ENCODE results near the gene UNC119. TPM values are rescaled to one million over a fixed set of nuclear protein-coding genes. Genes with fewer than 3 reads are reported as not detected.

Gene UNC119
- total RNA-seq, 1 donor from 2014 or later: 27.7 TPM

- Histone ChIP-seq H4K20me1 (ENCODE audit: insufficient read depth, low read length) (no peaks in the 10 kb centered on the region), H3K36me3 (ENCODE audit: insufficient read depth, low read length) (no peaks in the 10 kb centered on the region), H3K27me3 (ENCODE audit: insufficient read depth, low read length) (peaks cover 2% of the 10 kb centered on the region), H2AFZ (ENCODE audit: low read depth, low read length) (no peak overlapping the region), H3K4me1 (ENCODE audit: insufficient read depth, low read length) (peaks cover 4% of the 10 kb centered on the region), H3K79me2 (ENCODE audit: insufficient read depth, low read length) (no peaks in the 10 kb centered on the region), H3K9ac (ENCODE audit: low read length) (no peak overlapping the region), H3K27ac (ENCODE audit: low read depth, low read length) (no peak overlapping the region), H3K9me3 (ENCODE audit: insufficient read depth, low read depth, low read length) (no peaks in the 10 kb centered on the region), H3K4me2 (ENCODE audit: low read length) (no peak overlapping the region), H3K4me3 (ENCODE audit: insufficient read depth, low read depth, low read length) (no peak overlapping the region)
- Mint-ChIP-seq H3K9me3 (ENCODE audit: unreplicated experiment) (no peaks in the 10 kb centered on the region), H3K27ac (ENCODE audit: unreplicated experiment) (no peak overlapping the region), H3K27me3 (ENCODE audit: low read depth, unreplicated experiment) (peaks cover 47% of the 10 kb centered on the region), H3K4me1 (ENCODE audit: low read depth, unreplicated experiment) (no peaks in the 10 kb centered on the region), H3K36me3 (ENCODE audit: low read depth, unreplicated experiment) (peaks cover 3% of the 10 kb centered on the region), H3K4me3 (ENCODE audit: unreplicated experiment) (no peak overlapping the region)
- no peak for FAIRE-seq
- DNase-seq (ENCODE audit: low read depth): no peak
- no peak for TF ChIP-seq EZH2 (IDR thresholded peaks at IDR 0.05; ENCODE audit: insufficient read depth, low read length)
- TF ChIP-seq, protein P1, sequence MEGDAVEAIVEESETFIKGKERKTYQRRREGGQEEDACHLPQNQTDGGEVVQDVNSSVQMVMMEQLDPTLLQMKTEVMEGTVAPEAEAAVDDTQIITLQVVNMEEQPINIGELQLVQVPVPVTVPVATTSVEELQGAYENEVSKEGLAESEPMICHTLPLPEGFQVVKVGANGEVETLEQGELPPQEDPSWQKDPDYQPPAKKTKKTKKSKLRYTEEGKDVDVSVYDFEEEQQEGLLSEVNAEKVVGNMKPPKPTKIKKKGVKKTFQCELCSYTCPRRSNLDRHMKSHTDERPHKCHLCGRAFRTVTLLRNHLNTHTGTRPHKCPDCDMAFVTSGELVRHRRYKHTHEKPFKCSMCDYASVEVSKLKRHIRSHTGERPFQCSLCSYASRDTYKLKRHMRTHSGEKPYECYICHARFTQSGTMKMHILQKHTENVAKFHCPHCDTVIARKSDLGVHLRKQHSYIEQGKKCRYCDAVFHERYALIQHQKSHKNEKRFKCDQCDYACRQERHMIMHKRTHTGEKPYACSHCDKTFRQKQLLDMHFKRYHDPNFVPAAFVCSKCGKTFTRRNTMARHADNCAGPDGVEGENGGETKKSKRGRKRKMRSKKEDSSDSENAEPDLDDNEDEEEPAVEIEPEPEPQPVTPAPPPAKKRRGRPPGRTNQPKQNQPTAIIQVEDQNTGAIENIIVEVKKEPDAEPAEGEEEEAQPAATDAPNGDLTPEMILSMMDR (IDR thresholded peaks at IDR 0.05; ENCODE audit: insufficient read depth, low read depth, low read length): no peak
Measured at GRCh38 chr17:28537219-28537610, 15.2 kb downstream of the UNC119 start.

DNA sequence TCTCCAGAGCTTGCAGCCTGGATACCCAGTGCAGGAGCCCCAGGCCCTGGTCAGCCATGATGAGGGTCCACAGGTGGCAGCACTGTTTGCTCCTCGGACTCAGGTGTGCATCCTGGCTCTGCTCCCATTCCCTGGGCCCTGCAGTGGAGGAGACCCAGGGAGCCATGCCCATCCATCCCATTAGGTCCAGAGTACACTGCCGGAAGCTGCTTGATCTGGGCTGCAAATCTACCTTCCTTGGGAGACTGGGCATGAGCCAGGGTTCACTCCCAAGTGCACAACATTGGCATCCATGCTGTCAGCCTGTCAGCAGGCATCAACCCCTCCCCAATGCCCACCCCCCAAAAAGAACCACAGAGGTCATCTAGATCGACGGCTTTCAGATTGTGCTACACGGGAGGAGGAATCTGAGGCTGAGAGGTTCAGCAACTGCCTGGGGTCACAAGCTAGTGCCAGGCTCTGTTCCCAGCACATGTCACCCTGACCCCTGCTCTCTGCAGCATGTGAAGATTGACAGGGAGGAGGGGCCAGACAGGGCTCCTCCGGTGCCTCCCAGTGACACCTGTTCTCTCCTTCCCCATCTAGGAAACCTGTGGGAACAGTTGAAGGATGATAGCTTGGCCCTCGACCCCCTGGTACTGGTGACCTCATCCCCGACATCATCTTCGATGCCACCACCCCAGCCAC lies 15.7 kb downstream of the UNC119 start:
- TF ChIP-seq, protein P1 (IDR thresholded peaks at IDR 0.05; ENCODE audit: insufficient read depth, low read depth, low read length): no peak
- no peak for TF ChIP-seq EZH2 (IDR thresholded peaks at IDR 0.05; ENCODE audit: insufficient read depth, low read length)
- Mint-ChIP-seq H3K4me1 (ENCODE audit: low read depth, unreplicated experiment) (no peaks in the 10 kb centered on the region), H3K27ac (ENCODE audit: unreplicated experiment) (no peak overlapping the region), H3K4me3 (ENCODE audit: unreplicated experiment) (no peak overlapping the region), H3K36me3 (ENCODE audit: low read depth, unreplicated experiment) (peaks cover 3% of the 10 kb centered on the region), H3K9me3 (ENCODE audit: unreplicated experiment) (no peaks in the 10 kb centered on the region), H3K27me3 (ENCODE audit: low read depth, unreplicated experiment) (peaks cover 49% of the 10 kb centered on the region)
- Histone ChIP-seq H3K9me3 (ENCODE audit: insufficient read depth, low read depth, low read length) (no peaks in the 10 kb centered on the region), H3K4me3 (ENCODE audit: insufficient read depth, low read depth, low read length) (no peak overlapping the region), H3K27me3 (ENCODE audit: insufficient read depth, low read length) (peaks cover 2% of the 10 kb centered on the region), H3K9ac (ENCODE audit: low read length) (no peak overlapping the region), H3K4me1 (ENCODE audit: insufficient read depth, low read length) (peaks cover 4% of the 10 kb centered on the region), H3K27ac (ENCODE audit: low read depth, low read length) (no peak overlapping the region), H2AFZ (ENCODE audit: low read depth, low read length) (no peak overlapping the region), H3K36me3 (ENCODE audit: insufficient read depth, low read length) (no peaks in the 10 kb centered on the region), H3K4me2 (ENCODE audit: low read length) (no peak overlapping the region), H4K20me1 (ENCODE audit: insufficient read depth, low read length) (no peaks in the 10 kb centered on the region), H3K79me2 (ENCODE audit: insufficient read depth, low read length) (no peaks in the 10 kb centered on the region)
- no peak for DNase-seq (ENCODE audit: low read depth)
- FAIRE-seq: no peak

- H3K27me3 Mint-ChIP-seq (ENCODE audit: low read depth, unreplicated experiment): peaks cover 60% of the 10 kb centered on the region
Measured at GRCh38 chr17:28534740-28535375, 17.6 kb downstream of the UNC119 start.

More at GRCh38 chr17:28534740-28535375, 17.6 kb downstream of the UNC119 start:
- Mint-ChIP-seq H3K27ac (ENCODE audit: unreplicated experiment) (no peak overlapping the region), H3K4me3 (ENCODE audit: unreplicated experiment) (no peak overlapping the region), H3K9me3 (ENCODE audit: unreplicated experiment) (no peaks in the 10 kb centered on the region), H3K4me1 (ENCODE audit: low read depth, unreplicated experiment) (no peaks in the 10 kb centered on the region), H3K36me3 (ENCODE audit: low read depth, unreplicated experiment) (peaks cover 3% of the 10 kb centered on the region)
- FAIRE-seq (no peak), DNase-seq (ENCODE audit: low read depth) (no peak)
- Histone ChIP-seq H3K9ac (ENCODE audit: low read length) (no peak overlapping the region), H3K79me2 (ENCODE audit: insufficient read depth, low read length) (no peaks in the 10 kb centered on the region), H3K9me3 (ENCODE audit: insufficient read depth, low read depth, low read length) (no peaks in the 10 kb centered on the region), H3K27ac (ENCODE audit: low read depth, low read length) (no peak overlapping the region), H3K4me2 (ENCODE audit: low read length) (no peak overlapping the region), H3K4me1 (ENCODE audit: insufficient read depth, low read length) (peaks cover 4% of the 10 kb centered on the region), H3K36me3 (ENCODE audit: insufficient read depth, low read length) (no peaks in the 10 kb centered on the region), H3K27me3 (ENCODE audit: insufficient read depth, low read length) (peaks cover 6% of the 10 kb centered on the region), H4K20me1 (ENCODE audit: insufficient read depth, low read length) (no peaks in the 10 kb centered on the region), H3K4me3 (ENCODE audit: insufficient read depth, low read depth, low read length) (no peak overlapping the region), H2AFZ (ENCODE audit: low read depth, low read length) (no peak overlapping the region)
- TF ChIP-seq, protein P1 (IDR thresholded peaks at IDR 0.05; ENCODE audit: insufficient read depth, low read depth, low read length): no peak
- no peak for TF ChIP-seq EZH2 (IDR thresholded peaks at IDR 0.05; ENCODE audit: insufficient read depth, low read length)
